NB4 (cell line): ENCODE data around the gene SARNP.
A peak's percentile ranks its signal among the peaks of the same experiment; 100 is the strongest.

Experiments
- DNase-seq: peaks from one replicate; pipeline ENCODE4 v3.0.0; 2010; ENCODE audit warnings: low read depth
- H3K4me3 ChIP-seq: one replicate; pipeline ENCODE4 v1.5.1; 2011; ENCODE audit warnings: mild to moderate bottlenecking, low read depth, low read length, moderate library complexity
- MYC ChIP-seq: IDR thresholded peaks from 2 replicates; pipeline ENCODE4 v1.6.1; 2011; ENCODE audit warnings: low read depth, low read length
- POLR2A ChIP-seq: IDR thresholded peaks from 2 replicates; pipeline ENCODE4 v1.6.1; 2011; ENCODE audit warnings: mild to moderate bottlenecking; ENCODE audit not compliant: insufficient read length; ENCODE audit errors: extremely low read depth
- TF ChIP-seq, protein P1 (sequence below): IDR thresholded peaks from one replicate; pipeline ENCODE4 v1.5.1; 2012; ENCODE audit warnings: low read depth, low read length
- TF ChIP-seq, protein P2 (sequence below): IDR thresholded peaks from 2 replicates; pipeline ENCODE4 v1.6.1; 2011; ENCODE audit warnings: low read depth, low read length

The SARNP gene

DNA sequence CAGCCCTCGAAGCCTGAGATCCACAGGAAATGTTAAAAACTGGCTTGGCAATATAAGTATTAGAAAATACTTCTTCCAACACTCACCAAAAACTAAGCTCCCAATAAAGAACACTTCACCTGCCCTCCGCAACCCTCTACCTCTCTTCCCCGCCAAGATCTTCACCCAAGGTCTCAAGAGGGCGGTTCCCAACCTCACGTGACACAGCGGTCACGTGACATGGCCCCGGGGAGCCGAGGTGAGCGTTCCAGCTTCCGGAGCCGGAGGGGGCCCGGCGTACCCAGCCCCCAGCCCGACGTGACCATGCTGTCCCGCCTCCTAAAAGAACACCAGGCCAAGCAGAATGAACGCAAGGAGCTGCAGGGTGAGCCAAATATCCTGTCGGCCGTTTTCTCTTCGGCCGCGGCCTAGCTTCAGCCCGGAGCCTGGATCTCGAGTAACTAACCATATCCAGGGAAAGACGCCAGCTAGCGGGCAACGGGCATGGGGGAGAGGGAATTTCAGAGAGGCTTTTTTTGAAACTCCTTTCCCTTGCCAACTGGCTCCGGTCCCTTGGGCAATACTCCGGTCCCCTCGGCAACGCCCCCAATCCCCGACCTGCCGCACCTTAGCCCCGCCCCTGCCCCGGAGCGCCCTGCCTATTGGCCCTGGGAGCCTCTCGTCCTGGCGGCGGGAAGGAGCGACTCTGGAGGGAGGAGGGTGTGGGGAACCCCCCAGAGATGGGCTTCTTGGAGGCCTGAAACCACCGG is 101.5 kb downstream of the SARNP start, which contains the start of gene BLOC1S1:
BLOC1S1 (plus strand) TSS at position 214 of the 749 bp plus-strand sequence; CDS start at position 220, 6 bp downstream.
- peak; percentile 95 for DNase-seq
- H3K4me3 ChIP-seq = peak within 1 kb of the TSS; percentile 77
- TF ChIP-seq, protein P1, sequence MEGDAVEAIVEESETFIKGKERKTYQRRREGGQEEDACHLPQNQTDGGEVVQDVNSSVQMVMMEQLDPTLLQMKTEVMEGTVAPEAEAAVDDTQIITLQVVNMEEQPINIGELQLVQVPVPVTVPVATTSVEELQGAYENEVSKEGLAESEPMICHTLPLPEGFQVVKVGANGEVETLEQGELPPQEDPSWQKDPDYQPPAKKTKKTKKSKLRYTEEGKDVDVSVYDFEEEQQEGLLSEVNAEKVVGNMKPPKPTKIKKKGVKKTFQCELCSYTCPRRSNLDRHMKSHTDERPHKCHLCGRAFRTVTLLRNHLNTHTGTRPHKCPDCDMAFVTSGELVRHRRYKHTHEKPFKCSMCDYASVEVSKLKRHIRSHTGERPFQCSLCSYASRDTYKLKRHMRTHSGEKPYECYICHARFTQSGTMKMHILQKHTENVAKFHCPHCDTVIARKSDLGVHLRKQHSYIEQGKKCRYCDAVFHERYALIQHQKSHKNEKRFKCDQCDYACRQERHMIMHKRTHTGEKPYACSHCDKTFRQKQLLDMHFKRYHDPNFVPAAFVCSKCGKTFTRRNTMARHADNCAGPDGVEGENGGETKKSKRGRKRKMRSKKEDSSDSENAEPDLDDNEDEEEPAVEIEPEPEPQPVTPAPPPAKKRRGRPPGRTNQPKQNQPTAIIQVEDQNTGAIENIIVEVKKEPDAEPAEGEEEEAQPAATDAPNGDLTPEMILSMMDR = no peak
- peak; percentile 84 for TF ChIP-seq MYC
- TF ChIP-seq, protein P2, sequence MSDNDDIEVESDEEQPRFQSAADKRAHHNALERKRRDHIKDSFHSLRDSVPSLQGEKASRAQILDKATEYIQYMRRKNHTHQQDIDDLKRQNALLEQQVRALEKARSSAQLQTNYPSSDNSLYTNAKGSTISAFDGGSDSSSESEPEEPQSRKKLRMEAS = peak; percentile 97
- peak; percentile 22 for TF ChIP-seq POLR2A

DNA sequence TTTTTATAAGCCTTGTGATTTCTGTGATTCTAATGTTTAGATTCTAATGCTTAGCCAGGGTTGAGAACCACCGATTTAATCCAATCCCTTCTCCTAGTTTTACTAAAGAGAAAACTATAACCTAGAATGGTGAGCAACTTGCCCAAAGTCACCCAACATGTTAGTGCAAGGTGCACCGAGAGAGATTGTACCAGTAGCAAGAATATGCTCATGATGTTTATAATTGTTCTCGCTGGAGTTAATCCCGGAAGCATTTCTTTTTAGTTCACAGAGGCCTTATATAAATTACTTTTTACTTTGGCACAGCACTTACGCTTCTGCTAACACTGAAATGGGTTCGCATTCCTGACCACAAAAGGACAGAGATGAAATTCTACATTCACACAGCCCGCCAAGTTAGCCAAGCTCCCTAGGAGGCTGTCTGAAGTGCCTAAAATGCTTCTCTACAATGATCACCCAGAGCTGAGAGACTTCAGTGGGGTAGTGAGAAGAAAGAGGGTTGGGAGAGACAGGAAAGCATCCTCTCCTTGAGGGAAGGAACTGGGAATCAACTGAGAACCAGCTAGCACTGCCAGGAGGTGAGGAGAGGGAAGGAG is 102.3 kb downstream of the SARNP start:
- TF ChIP-seq, protein P2 = no peak
- TF ChIP-seq POLR2A (no peak), MYC (no peak)
- TF ChIP-seq, protein P1 = no peak
- no peak for DNase-seq

DNA sequence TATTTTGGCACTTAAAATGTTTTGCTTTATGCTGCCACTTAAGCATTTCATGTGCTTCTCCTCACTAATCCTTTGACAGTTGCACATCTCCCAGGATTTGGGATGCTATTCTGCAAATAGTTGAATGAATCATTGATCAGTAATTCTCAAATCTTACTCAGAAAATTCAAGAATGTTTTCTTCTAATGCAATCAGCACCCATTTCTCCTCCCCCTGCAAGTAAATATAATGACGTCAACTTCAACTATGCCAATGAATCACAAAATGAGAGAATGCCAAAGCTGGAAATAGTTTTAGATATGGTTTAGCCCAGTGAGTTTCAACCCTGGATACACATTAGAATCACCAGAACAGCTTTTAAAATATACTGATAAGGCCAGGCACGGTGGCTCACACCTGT is 103.8 kb downstream of the SARNP start:
- H3K4me3 ChIP-seq = no peak overlapping the region
- no peak for DNase-seq
- TF ChIP-seq, protein P2 = no peak
- TF ChIP-seq, protein P1 = no peak
- TF ChIP-seq POLR2A (no peak), MYC (no peak)

More for the DNA sequence above, 102.3 kb downstream of the SARNP start:
- peak overlapping the region; percentile 77 for H3K4me3 ChIP-seq

DNA sequence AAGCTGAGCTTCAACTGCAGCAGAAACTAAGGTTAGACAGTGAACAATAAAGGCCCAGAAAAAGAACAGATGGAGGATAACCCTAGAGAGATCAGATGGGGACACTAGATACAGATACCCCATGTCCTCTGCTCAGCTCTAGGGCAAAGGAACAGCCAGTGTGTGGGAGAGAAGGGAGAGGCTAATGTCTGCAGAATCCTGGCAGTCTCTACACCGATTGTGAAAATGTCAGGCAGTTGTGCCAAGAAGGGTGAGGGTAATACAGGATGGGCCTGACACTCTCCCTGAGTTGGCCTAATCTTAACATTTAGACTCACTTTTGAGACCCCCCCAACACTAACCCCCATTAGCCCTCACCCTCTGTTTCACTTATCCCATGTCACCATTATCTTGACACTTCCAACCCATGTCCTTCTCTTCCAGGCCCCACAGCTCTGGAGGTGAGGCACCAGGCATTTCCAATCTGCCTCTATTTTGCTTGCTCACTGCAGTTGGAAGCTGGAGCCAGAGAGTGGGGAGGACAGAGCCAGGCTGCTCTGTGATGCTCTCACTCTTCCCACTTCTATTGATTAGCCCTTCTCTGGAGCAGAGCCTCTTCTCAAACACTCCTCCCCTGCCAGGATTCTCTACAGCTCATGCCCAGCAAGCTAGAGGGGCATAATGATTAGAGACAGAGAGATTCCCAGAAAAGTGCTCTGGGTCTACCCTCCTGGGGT is 104.7 kb downstream of the SARNP start:
- H3K4me3 ChIP-seq = no peak overlapping the region
- no peak for DNase-seq
- TF ChIP-seq, protein P2 = no peak
- TF ChIP-seq, protein P1 = no peak
- TF ChIP-seq MYC (no peak), POLR2A (no peak)

DNA sequence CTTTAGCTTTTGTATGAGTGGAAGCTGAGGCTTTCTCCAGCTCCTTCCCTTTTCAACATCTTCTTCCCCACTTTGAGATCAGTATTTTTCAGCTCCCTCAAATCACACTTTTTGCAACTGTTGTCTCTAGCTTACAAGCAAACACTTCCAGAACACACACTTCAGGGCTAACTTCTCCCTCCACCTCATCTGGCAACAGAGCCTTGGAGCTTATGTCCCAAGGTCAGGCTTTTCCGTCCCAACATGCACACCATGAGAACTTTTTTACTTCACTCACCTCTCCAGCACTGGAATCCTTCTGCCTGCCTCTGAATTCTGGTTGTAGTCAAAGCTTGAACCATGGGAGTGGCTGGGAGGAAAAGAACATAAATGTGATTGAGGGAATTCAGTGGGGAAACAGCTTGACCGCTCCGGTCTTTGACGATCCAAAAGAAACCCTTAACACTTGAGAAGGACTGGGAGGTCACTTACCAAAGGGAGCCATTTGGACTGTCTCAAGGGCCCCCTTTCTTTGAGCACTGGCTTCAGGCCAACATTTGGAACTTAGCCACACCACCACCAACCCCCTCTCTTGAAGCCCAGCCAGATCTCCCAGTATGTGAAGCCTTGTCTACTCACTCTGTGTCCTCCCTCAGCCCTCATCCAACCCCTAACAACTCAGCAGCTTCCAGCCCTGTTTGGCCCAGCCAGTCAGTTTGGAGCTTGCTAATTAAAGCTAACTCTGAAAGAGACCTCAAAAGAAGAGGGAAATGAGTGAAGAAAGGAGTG is 105.6 kb downstream of the SARNP start:
- H3K4me3 ChIP-seq = no peak overlapping the region
- TF ChIP-seq, protein P1 = no peak
- TF ChIP-seq POLR2A (no peak), MYC (no peak)
- TF ChIP-seq, protein P2 = no peak
- DNase-seq = no peak
